ENCODE measurements around the gene AIF1L. TPM values are rescaled to one million over a fixed set of nuclear protein-coding genes. Genes with fewer than 3 reads are reported as not detected.
A peak's percentile ranks its signal among the peaks of the same experiment; 100 is the strongest.

Gene AIF1L
- total and polyA plus RNA-seq, 2 of the 13 experiments (the other 11 are each of a cell fraction or from before 2014, with no cell fraction given): 12.4 to 36.5 TPM

GRCh38 chr9:131049829-131050715, 46.3 kb upstream of the AIF1L start (continued):
- TF ChIP-seq CERS6 (CRISPR knock-in tag; IDR thresholded peaks at IDR 0.05): no peak
- peak; percentile 13; the same call in 1 of the 2 replicates for TF ChIP-seq ZNF687 (CRISPR knock-in tag; IDR thresholded peaks at IDR 0.05)
- TF ChIP-seq TMF1 (CRISPR knock-in tag; IDR thresholded peaks at IDR 0.05; ENCODE audit: low read depth): no peak
- TF ChIP-seq TCF7L2 (IDR thresholded peaks at IDR 0.05; ENCODE audit: low read depth, low read length): no peak

DNA sequence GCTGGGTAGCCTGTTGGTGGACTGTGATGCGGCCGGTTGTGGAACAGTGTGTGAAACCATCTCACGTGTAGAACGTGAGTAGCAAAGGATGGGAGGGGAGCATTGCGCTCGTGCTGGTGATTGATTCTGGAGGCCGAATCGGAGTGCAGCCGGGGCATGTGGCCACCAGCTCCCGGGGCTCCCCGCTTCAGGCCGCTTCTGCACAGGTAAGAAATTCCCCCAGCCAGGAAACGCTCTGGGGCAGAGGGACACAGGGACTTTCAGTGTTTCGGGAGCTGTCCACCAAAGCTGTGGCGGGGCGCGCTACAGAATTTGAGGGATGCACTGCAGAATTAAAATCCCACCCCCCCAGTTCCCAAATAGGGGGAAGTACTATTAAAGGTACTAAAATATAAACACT, 45.5 kb upstream of the AIF1L start:
- intact Hi-C loops (cut with micrococcal nuclease; ENCODE audit: unreplicated experiment) (no loop called here), in situ Hi-C loops (cut with HindIII; ENCODE audit: extremely low pct_ligation_motif_present, low pct_unique_long_range_greater_than_20kb) (loop anchor here (10.0 kb wide), 1 partner anchor 284 kb away; no protein-coding TSS in a partner anchor)
- H3K4me3 ChIP-seq (replicated peaks in 1 of 3; ENCODE audit: insufficient read depth in 1 of 3, low read depth in 2 of 3, low read length in 3 of 3): no peak overlapping the region
- no peaks in the 10 kb centered on the region for H3K36me3 ChIP-seq (replicated peaks in 1 of 2; ENCODE audit: control insufficient read depth in 1 of 2, insufficient read depth in 2 of 2, low read length in 2 of 2)
- H2AFZ ChIP-seq (ENCODE audit: low read length): no peak overlapping the region
- ChIA-PET CTCF (ENCODE audit: low intra/inter-chr PET ratio, low total read pairs) (no interaction called here), POLR2A (no interaction called here)
- H3K79me2 ChIP-seq (ENCODE audit: insufficient read depth, low read length): no peaks in the 10 kb centered on the region
- 60% methylated on average over 14 of the region's 17 CpGs for WGBS (ENCODE audit: low lambda C conversion rate)
- no peak overlapping the region for H3K9ac ChIP-seq (ENCODE audit: insufficient read depth, low read depth, low read length)
- no peaks in the 10 kb centered on the region for H4K20me1 ChIP-seq (ENCODE audit: insufficient read depth, low read length)
- ATAC-seq: no peak
- H3K27ac ChIP-seq (ENCODE audit: extremely low read length, insufficient read depth, low read length): no peak overlapping the region
- no peaks in the 10 kb centered on the region for H3K9me3 ChIP-seq (ENCODE audit: low read length)
- H3K4me1 ChIP-seq (ENCODE audit: insufficient read depth, low read length): no peaks in the 10 kb centered on the region
- no peak for FAIRE-seq
- no peak overlapping the region for H3K4me2 ChIP-seq (ENCODE audit: low read depth, low read length)
- no TSS peak for BruUV-seq (replicated peaks)
- no peak for DNase-seq (ENCODE audit: low spot score)
- peaks cover 3 to 48% of the 10 kb centered on the region in 2 experiments; a peak in 2 of 5 replicates for H3K27me3 ChIP-seq (ENCODE audit: control insufficient read depth in 1 of 2, insufficient read depth in 2 of 2, low read length in 2 of 2)
- TF ChIP-seq DDIT3 (CRISPR knock-in tag; IDR thresholded peaks at IDR 0.05) (no peak), EP300 (IDR thresholded peaks at IDR 0.05; ENCODE audit: low read depth in 2 of 2, low read length in 2 of 2) (no peak), EP300 (CRISPR knock-in tag; IDR thresholded peaks at IDR 0.05; ENCODE audit: borderline replicate concordance) (no peak), ZNF143 (CRISPR knock-in tag; IDR thresholded peaks at IDR 0.05) (no peak)
- TF ChIP-seq, protein P1, sequence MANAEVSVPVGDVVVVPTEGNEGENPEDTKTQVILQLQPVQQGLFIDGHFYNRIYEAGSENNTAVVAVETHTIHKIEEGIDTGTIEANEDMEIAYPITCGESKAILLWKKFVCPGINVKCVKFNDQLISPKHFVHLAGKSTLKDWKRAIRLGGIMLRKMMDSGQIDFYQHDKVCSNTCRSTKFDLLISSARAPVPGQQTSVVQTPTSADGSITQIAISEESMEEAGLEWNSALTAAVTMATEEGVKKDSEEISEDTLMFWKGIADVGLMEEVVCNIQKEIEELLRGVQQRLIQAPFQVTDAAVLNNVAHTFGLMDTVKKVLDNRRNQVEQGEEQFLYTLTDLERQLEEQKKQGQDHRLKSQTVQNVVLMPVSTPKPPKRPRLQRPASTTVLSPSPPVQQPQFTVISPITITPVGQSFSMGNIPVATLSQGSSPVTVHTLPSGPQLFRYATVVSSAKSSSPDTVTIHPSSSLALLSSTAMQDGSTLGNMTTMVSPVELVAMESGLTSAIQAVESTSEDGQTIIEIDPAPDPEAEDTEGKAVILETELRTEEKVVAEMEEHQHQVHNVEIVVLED (CRISPR knock-in tag; IDR thresholded peaks at IDR 0.05; ENCODE audit: borderline replicate concordance): no peak
